GM21447 (cell line): ENCODE results near the gene IER3.

Source experiments
- ATAC-seq: cut with Tn5 transposase; IDR thresholded peaks from one replicate; pipeline ENCODE4 v1.9.1; 2021; ENCODE audit not compliant: unreplicated experiment

The IER3 gene, protein sequence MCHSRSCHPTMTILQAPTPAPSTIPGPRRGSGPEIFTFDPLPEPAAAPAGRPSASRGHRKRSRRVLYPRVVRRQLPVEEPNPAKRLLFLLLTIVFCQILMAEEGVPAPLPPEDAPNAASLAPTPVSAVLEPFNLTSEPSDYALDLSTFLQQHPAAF

GRCh38 chr6:30744054-30744805, at the start of gene IER3:
TSS of gene IER3 (minus strand) at chr6:30744547. CDS start at chr6:30744518, 29 bp downstream.
- no peak for ATAC-seq

- ATAC-seq, result peak; percentile 67
Measured at GRCh38 chr6:30793521-30794194, 49.3 kb upstream of the IER3 start.

DNA sequence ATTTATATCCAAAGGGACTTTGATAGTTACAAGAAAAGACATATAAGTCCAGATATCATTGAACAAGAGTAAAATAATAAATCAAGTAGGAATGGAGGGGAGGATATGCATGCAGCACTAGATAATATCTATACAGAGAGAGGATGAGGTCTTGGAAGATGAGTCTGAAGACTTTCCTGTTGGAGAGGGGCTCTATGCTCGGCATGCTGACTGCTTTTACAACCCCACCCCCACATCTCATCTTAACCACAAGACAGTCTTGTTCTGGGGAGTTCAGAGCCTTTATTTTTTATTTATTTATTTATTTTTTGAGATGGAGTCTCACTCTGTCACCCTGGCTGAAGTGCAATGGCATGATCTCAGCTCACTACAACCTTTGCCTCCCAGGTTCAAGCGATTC, 48.4 kb upstream of the IER3 start:
- no peak for ATAC-seq

DNA sequence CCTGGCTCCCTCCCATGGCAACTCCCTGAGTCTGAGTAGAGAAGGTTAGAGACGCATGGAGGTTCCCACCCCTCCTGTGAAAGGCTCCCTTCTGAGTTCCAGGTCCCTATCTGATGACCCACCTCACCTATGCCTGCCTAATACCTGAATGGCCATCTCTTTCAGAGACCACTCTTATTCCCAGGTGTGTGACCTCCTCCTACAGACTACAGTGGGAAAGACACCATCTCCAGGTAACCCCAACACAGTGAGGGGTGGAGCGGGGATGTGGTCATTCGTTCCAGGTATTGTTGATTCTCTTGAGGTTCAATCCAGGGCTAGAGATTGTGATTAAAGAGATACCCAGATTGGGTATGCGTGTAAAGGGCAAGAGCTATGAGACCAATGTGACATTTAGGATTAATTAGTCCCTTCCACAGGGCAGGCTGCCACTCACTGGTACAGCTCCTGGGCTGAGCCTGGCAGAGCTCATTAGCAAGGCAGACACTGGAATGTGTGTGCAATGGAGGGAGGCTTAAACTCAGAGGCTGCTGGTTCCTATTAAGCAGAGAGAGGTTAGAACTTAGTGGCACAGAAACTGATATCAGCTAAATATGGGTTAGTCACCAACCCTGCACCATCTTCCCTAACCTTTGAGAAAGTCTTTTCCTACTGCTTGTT, 46.5 kb upstream of the IER3 start:
- ATAC-seq, result no peak

- ATAC-seq, result no peak
Measured at GRCh38 chr6:30789606-30790005, 45.3 kb upstream of the IER3 start.

GRCh38 chr6:30787954-30788353, 43.6 kb upstream of the IER3 start:
- ATAC-seq, result no peak

GRCh38 chr6:30782425-30783014, 38.2 kb upstream of the IER3 start:
- no peak for ATAC-seq

GRCh38 chr6:30781743-30782424, 37.5 kb upstream of the IER3 start:
- no peak for ATAC-seq

GRCh38 chr6:30781395-30781742, 37.0 kb upstream of the IER3 start:
- no peak for ATAC-seq

DNA sequence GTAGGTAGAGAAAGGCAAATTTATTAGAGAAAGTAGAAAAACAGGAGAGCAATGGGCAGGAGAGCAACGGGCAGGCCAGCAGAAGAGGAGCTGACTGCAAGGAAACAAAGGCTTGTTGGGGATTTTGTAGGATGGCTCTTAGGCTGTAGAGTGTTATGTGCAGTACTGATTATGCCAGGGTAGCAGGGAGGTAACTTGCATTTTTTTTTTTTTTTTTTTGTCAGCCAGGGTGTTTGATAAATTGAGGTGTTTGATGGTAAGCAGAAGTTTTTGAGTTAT, 36.2 kb upstream of the IER3 start:
- ATAC-seq, result no peak

GRCh38 chr6:30779850-30780641, 35.7 kb upstream of the IER3 start:
- ATAC-seq, result no peak

DNA sequence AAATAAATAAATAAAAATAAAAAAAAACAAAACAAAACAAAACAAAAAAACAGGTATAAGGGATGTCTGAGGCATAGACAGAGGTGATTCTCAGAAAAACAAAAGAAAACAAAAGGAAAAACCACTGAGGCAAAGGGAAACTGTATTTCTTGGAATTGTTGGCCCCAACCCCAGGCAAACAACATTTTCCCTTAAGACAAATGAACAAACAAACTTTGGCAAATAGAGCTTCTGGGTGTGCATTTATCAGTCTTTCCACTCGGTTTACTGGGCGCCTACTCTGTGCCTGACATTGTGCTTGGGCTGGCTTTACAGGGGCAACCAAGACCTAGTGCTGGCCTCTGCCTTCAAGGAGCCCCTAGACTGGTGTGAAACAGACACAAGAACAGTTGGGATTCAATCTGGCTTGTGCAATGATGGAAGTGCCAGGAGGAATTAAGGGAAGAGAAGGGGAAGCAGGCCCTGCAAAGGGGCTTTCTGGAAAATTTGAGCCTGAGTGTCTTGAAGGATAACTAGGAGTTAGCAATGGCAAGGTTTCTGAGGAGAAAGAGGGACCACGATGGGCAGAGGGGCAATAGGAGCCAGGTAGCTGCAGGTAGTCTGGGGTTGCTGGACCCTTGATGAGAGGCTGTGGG, 33.8 kb upstream of the IER3 start:
- no peak for ATAC-seq

DNA sequence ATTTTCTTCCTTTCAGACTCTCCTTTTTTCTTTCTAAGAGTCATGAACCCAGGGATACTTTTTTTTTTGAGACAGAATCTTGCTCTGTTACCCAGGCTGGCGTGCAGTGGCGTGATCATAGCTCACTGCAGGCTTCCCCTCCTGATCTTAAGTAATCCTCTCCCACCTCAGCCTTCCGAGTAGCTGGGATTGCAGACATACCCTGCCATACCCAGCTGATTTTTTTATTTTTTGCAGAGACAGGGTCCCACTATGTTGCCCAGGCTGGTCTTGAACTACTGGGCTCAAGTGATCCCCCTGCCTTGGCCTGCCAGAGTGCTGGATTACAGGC, 32.8 kb upstream of the IER3 start:
- no peak for ATAC-seq

- ATAC-seq, result no peak
Measured at GRCh38 chr6:30776390-30777154, 32.2 kb upstream of the IER3 start.

DNA sequence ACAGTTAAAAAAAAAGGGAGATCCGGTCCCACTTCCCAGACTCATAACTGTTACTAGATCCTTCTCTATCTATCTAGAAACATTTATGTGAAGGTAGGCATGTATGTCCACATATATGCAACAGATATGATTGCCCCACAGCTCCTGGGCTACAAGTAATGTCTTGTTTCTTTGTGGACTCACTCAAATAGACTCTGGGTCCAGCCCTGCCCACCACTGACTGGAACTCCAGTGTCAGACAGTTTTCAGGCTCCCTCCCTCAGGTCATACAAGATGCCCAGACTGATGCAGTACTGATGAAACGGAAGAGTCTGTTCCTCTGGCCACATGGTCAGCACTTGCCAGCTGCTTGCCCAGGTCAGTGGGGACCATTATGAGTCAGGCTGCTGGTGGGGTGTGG, 30.8 kb upstream of the IER3 start:
- no peak for ATAC-seq

GRCh38 chr6:30774701-30775100, 30.4 kb upstream of the IER3 start:
- ATAC-seq, result no peak

- ATAC-seq, result no peak
Measured at GRCh38 chr6:30770592-30770991, 26.2 kb upstream of the IER3 start.

- no peak for ATAC-seq
Measured at GRCh38 chr6:30769853-30770524, 25.6 kb upstream of the IER3 start.
